ENCODE data around the gene KCNN3.
A peak's percentile ranks its signal among the peaks of the same experiment; 100 is the strongest.

KCNN3 gene

DNA sequence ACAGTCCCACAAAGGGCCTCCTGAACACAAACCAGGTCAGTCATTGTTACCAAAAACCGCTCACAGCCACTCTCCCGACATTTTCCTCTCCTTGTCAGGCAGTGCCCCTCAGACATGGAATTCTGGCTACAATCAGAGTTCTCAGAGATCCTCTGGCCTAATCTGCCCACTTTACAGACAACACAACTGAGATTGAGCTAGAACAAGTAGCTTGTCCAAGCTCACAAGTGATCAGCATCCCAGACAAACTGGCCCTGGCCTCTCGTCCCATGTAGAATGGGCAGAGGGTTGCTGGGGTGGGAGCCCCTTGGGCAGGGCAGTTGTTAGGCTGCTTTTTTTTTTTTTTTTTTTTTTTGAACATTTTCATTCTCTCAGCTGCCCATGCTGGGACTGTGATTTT lies 57.2 kb downstream of the KCNN3 start:
- no peak for DNase-seq

DNA sequence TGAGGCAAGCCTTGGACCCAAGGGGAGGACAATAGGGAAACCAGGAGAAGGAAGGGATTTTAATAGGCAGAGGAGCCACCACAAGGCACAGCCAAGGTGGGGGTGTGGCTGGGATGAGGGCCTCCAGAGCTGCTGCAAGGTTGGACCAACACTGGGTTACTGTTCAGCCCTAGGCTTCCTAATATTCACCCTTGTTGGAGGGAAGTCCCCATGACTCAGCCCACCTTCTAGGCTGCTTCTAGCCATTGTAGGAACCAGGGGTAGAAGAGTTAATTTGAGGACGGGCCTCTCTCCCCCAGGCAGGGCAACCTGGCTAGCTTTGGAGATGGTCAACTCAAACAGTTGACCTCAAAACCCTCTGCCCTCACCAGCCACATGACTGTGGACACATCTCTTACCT lies 59.5 kb downstream of the KCNN3 start:
- no peak for DNase-seq

DNA sequence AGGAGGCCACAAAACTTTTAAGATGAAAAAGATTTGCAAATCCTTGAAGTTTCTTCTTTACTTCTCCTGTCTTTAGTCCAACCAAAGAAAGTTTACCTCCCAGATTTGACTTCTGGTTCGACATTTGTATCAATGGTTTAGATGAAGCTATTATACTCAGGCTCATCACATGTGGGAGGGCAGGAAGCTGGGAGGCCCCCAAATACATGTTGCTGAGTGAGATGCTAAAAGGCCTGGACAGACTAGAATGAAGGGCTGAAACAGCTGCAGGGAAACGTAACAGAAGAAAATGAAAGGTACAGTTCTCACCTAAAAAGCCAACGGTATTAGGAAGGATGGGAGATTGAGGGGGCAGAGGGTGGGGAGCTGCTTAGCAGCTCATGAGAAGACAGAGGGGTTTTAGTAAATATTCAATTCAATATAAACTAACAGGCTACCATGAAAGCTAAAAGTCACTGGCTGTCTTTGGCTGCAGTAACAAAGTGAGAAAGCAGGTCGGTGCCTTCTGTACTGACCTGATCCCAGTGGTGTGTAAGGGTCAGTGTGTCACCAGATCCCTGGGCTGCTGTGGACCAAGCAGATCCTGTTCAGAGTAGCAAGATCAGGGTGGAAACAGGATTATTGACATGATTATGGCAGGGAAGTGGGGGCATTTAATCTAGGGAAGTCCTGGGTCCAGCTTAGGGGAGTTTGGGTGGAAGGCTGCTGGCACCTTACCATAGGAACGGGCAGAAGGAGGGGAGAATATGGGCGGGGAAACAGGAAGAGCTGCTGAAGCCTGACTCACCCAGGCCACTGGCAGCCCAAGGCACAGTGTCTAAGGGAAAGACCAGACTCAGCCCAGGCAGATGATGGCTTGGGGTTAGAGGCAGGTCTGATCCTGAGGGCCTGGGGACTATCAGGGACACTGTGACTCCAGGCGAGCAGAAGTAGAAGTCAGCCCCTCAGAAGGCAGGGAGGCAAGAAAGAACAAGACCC lies 60.4 kb downstream of the KCNN3 start:
- no peak for DNase-seq

DNA sequence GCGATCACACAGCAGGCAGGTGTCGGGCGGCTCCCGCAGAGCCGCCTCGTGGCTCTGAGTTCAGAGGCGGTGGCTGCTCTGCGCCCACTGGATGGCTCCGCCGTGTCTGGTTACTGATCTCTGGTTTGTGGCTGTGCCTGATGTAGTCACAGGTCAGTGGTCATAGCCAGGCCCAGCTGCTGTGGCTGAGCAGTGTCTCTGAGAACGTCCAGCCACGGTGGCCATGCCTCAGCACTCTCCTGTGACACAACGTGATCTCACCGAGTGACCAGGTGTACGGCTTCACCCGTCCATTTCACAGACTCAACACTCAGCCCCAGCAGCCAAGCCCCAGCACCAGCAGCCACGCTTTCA lies 61.2 kb downstream of the KCNN3 start:
- no peak for DNase-seq

DNA sequence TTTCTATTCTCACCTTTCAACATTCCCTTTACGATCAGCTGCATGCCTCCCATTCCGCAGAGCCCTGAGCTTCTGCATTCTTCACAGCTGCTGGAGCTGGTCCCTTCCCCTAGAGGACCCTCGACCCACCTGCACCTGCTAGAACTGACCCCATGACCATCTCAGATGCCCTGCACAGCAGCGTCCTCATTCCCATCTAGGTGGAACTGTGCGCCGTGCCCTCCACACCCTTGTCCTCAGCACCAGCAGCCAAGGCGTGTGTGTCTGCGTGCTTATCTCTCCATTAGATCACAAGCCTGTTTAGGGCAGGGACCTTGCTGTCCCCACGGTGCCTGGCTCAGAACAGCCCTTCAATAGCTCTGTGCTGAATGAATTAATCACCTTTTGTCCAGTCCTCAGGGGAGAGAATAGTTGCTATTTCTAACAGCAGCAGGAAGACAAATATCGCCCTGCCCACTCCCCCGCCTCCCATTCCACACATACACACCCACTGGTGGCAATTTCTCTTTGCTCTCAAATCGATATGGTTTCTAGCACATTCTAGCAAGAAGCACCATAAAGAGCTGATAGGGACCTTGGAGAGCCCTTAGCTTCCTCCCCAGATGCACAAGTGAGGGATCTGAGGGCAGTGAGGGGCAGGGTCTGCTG lies 61.7 kb downstream of the KCNN3 start:
- DNase-seq = no peak

DNA sequence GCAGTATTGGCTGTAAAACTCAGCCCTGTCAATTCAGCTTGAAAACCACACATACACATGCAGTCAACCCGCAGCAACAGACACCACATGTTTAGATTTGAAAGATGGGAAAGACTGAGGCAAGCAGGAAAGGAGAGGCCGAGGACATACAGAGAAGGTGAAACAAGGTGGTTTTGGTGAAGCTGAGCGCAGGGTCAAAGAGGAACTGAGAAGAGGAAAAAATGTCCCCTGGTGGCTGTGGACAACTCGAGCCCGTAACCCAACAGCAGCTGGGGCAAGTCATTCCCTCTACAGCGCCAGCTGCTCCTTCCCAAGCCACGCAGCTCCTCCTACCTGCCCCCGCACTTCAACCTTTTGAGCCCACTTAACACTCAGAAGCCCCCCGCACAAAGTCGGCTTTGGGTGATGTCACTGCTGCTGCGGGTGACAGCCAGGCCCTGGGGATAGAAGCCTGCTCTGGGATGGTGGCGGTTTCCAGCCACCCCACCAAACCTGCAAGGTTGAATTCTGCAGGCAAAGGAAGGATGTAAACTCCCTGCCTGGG lies 63.0 kb downstream of the KCNN3 start:
- DNase-seq = no peak

DNA sequence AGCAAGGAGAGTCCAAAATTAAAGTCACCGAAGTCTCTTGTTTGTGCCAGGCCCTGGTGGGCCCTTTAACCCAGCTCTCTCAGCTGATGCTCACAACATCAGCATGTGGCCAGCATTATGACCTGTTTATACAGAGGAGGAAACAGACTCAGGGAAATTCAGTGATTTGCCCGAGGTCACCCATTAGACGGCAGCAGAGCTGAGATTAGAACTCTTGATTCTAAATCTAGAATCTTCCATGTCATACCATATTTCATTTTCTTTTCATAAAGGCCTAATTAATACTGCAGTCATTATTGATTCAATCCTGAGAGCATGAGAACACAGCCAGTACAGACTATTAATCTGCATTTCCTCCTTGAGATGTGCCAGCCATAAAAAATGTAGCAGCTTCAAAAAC lies 63.7 kb downstream of the KCNN3 start:
- DNase-seq = no peak

DNA sequence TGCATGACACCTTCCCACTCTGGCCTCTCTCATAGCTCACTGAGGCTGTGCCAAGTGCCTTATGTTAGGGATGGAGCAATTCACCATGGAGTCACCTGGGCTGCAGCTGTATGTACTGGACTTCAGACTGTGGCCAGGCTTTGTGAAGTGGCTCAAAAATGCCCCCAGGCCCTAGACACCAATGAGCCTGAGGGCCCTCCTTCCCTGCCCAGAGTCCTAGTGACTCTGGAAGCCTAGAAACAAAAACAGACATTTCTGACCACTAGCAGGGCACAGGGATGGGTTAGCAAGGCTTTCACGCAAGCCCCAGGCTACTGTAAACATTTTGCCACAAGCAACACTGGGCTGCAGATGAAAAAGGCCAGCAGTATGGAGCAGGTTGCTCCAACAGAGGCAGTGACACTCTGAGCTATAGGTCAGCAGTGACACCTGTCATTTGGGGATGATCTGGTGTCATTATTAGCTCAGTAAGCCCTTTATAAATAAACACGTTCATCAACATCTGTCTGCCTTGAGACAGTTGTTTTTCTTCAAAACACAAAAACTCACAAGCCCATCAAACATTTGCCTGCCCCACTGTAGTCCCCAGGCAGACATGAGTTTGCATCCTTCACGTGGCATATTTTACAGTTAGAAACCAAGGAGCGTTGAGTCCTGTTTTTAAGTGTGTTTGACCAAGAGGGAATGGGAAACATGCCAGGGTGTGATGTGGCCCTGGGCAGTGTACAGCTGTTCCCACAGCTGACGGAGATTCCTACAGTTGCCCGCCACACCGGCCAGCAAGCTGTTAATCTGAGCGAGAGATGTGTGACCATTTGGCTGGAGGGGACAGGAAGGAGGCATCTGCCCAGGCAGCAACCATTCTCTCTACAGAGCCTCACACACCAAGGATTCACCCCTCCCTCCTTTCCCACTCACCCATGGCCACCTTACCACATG lies 66.8 kb downstream of the KCNN3 start:
- no peak for DNase-seq

DNA sequence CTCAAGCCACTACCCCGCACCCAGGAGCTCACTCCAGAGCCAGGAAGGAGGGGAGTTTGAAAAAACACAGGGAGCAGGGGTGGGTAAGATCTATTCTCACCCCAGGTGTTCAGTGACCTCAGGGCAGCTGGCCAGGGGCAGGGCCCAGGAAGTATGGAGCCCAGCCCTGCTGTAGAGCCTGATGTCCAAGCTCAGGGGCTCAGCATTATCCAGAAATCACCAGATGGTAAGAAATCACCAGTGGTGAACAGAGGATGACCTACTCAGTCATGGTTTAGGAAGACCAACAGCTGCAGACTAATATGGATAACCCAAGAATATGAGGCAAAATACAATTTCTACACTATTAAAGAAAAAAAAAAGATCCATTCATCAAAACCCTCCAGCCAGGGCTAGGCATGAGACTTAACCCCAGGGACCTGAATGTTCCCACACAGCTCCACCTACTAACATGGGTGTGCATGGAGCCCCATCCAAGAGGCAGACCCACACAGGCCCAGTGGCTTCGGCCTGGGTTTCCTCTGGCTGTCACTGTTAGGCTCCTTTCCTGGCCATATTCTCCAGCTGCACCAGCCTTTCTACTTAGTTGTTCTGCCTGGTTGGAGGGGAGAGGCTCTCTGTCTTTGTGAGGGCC lies 67.6 kb downstream of the KCNN3 start:
- no peak for DNase-seq

DNA sequence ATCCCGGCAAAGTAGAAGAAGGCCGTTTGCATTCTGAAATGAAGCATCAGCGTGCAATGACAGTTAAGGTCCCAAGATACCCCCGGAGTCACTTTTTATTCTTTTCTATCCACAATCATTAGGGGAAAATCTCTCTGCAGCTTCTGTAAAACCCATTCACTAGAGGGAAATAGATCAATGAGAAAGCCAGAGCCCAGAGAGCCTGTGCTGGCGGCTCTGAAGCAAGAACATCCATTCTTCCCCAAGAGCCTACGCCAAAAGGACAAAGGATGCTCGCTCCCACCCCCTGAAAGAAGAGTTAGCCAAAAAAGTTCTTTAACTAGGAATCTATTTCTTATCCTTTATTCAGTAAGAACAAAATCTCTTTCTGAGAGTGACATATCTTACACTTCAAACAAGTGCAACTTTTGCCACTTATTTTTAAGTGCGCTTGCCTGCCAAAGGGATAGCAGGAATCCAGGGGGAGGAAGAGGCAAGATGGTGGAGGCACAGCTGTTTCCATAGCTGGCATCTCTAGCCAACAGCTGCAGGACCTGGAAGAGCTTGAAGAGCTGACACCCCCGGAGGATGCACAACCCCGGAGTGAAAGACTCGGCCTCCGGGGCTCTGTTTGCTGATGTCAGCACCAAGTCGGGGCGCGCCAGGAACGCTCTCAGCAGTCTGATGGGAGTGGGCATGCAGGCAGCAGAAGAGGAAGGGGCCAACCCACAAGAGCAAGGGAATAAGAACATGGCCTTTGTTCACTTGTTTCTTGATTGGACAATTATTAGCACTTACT lies 68.7 kb downstream of the KCNN3 start:
- no peak for DNase-seq

DNA sequence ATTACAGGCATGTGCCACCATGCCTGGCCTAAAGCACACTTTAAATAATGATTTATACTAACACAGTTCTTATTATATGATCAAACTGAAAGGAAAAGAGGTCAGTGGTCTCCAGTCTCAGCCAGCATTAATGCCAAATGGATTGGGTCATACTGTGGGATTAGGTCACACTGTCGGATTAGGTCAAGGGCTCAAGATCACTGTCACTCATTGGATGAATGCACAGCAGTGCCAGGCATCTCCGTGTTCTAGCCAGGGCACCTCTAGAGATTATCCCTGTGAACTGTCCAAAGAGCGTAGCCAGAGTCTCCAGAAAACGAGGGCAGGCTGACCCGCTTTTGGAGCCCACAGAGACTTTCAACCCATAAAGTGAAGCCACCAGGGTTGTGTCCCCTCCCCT lies 70.9 kb downstream of the KCNN3 start:
- no peak for DNase-seq

DNA sequence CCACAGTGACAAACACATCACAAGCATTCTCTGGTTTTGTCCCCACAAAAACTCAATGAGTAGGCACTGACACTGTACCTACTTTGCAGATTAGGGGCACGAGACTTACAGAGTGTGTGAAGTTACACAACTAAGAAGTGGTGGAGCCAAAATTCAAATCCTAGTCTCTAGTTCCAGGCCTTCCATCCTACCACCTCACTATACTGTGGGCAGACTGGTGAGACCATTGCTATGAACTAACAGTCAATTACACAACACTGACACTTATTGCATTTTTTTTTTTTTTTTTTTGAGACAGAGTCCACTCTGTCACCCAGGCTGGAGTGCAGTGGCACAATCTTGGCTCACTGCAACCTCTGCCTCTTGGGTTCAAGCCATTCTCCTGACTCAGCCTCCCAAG lies 71.4 kb downstream of the KCNN3 start:
- DNase-seq = no peak

DNA sequence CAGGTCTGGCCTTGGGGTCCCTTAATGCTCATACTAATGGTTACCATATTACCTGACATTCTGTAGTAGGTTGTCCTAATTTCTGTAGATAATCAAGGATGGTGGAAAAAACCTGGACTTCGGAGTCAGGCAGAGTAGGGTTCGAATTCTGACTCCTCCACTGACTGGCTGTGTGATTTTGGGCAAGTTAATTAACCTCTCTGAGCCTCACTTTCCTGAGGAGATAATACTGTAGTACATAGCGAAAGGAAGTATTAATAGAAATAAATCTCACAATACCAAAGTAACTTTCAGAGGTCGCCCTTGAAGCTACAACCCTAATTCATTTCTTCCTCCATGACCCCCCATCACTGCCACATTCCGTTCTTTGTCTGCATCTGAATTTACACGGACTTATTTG lies 72.9 kb downstream of the KCNN3 start:
- no peak for DNase-seq

DNA sequence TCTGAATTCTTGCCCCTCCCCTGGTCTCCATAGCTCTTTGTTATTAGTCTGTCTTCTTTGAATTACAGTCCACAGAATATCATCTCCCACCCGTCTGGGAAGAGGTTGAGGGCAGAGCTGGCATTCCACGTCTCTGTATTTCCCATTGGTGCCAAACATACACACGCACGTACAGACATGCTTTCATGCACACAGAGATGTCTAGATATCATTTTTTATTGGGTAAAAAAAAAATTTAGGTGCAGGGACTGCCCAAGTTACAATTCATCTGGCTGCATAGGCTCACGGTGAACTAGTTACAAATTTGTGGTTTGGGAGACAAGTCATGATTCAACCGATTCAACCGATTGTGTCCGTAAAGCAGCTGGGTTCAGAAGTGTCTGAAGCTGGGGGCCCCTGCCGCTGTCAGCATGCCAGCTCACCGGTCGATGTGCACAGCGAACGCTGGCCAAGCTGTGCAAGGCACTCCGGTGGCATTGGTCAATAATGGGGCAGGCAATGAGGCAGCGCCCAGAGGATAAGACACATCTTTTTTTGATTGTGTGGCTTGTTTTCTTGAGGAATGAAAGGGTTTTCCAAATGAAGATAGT lies 73.7 kb downstream of the KCNN3 start:
- DNase-seq = no peak

DNA sequence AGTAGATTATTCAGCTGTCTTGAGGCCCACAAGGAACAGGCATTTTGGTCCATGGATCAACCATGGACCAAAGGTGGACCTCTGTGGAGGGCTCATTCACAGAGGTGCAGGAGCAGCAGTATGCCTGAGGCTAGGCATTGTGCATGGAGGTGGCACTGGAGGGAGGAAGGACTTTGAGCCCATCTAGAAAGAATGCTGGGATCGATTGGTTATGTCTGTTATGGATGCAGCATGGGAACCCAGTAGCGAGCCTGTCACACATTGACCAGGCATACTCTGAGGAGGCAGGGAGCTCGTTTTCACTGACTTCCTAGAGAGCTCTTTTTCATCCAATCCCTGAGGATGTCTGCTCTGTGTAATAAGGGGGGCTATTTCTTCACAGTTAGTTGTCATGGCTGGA lies 75.5 kb downstream of the KCNN3 start:
- DNase-seq = no peak

DNA sequence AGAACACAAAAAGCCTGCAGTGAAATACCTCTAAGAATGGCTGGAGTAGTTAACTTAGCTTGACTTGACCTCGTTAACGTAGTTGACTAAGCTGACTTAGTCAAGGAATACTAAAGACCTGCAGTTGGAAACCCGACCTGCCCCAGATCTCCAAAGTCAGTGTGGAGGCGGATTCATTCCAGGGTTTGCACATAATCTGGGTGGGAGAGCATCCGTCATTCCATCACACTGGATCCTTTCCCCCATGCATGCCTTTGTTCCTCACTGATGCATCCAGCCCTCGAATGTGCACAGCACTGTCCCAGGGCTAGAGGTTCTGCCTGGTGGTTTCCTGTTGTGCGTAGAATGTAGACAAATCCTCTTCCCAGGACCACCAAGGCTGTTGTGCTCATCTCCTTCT lies 76.4 kb downstream of the KCNN3 start:
- DNase-seq = no peak

DNA sequence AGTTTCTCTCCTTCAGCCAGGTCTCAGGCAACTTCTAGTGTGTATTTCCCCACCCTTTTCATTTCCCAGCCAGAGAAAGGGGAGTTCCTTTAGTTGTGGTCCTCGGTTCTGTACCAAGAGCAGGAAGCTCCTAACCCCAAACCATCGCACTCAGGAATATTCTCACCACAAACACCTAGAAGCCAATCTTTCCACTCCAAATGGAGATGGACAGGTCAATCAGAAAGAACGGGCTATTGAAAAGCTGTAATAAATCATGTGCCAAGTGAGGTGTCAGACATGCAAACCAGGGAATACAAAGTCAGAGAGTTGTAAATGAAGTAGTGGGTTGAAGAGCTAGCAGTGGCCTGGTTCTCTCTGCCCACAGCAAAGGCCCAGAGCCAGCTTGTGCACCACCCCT lies 77.2 kb downstream of the KCNN3 start:
- no peak for DNase-seq

DNA sequence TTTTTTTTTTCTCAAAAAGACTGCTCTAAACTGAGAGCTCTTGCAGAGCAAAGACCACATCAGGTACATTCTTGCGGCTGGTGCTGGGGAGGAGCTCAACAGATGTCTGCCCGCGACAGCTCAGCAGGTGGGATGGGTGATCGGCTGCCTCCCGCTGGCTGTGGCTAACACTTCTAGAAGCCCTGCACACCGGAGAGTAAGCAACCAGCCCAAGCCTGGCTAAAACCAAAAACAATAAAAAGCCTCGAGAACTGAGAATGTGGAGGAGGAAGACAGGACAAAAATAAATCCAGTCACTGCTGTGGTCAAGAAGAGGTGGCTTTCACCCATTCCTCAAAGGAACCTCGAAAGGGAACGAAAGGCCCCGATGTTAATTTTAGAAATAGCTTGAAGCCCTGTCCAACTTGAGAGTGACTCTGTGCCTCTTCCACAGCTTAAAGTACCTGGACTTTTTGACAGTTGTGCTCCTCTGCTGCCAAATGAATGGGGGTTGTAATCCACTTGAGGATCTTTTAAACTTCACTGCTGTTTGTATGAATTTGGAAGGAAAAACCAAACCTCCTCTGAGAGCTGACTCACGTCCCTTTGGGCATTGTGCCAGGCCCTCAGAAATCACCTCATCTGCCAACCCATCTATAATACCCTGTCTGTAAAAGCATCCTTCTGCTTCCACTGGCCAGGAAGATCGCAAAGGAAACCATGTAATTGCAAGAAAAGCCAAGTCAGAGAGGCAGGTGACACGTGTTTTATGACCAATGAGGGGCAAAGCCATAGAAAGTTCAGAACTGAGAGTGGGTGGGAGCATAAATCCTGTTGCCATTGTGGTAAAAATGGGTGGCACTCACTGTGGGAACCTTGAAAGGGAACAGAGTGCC lies 78.6 kb downstream of the KCNN3 start:
- peak; percentile 77 for DNase-seq

DNA sequence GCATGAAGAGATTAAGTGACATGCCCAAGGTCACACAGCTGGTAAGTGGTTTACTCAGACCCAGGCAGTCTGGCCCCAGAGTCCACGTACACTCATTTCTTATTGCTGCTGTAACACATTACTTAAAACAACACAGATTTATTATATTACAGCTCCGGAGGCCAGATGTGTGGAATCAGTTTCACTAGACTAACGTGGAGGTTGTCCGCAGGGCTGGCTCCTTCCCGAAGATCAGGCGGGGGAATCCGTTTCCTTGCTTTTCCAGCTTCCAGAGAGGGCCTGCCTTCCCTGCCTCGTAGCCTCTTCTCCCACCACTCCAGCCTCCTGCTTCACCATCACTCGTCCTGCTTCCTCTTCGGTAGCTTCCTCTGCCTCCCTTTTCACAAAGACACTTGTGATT lies 81.2 kb downstream of the KCNN3 start:
- DNase-seq = no peak

DNA sequence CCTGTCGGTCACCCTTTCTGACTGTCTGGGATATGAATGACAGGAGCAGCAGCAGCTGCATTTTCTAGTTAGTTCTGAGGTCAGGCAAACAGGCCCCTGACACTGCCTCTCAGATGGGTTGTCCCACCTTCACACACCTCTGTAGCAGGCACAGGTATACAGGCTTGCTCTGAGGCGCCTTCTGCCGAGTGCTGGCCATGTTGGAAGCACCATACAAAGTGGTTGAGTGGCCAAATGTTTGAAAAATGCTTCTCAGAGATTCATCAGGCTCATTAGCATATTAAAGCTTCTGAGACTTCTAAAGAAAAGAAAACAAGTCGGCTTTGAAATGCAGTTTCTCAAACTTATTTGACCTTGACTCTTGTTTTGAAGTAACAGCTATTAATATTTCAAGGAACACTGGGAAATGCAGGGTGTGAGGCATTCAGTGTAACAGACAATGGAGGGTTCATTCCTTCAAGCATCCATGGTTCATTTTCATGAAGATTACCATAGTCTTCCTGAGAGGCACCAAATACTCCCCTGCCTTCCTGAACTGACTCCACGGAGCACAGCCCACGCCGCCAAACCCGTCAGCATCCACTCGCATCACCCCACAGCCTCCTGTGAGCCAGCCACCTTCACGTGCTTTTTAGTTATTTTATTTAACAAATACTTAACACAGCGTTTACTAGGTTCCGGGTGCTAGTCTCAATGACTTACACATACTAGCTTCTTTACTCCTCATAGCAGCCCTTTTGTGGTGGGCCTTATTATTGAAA lies 81.8 kb downstream of the KCNN3 start:
- DNase-seq = no peak

All from activated effector memory CD4-positive, alpha-beta T cell treated with Interleukin-2 at 50 U/mL for 16 hours (primary cell).